Measurements from ENCODE around the gene ARHGAP33. TPM values are rescaled to one million over a fixed set of nuclear protein-coding genes. Genes with fewer than 3 reads are reported as not detected.
A peak's percentile ranks its signal among the peaks of the same experiment; 100 is the strongest.
"Not testable (repeated sequence)": the region's sequence is repeated elsewhere in the genome, so short reads cannot be mapped to it uniquely, and the experiment has no call there.

The ARHGAP33 gene
- total RNA-seq, 2 donors from 2014 or later: 16.4 to 20.5 TPM

DNA sequence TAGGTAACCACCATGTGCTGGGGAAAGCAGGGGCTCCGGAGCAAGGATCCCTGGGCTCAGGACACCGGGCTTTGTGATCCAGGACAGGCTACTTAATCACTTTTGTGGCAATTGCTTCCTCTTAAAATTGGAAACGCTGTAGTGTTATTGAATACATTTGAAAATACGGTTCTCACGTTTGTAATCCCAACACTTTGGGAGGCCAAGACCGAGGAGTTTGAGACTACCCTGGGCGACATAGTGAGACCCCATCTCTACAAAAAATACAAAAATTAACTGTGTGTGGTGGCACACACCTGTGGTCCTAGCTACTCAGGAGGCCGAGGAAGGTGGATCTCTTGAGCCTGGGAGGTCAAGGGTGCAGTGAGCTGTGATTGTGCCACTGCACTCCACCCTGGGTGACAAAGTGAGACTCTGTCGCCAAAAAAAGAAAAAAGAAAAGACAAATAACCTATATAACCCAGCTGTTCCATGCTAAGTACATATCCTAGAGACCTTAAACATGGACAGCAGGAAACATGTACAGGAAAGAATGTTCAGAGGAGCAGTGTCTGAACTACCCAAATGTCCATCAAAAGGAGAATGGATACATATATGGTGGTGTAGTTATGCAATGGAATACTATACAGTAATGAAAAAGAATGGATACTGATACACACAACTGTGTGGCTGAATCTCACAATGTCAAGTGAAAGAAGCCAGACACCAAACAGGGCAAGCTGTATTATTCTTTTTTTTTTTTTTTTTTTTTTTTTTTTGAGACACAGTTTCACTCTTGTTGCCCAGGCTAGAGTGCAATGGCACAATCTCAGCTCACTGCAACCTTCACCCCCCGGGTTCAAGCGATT lies 37.9 kb downstream of the ARHGAP33 start:
- H3K9me3 ChIP-seq (ENCODE audit: control insufficient read depth, low read length, poor library complexity, severe bottlenecking): no peaks in the 10 kb centered on the region
- no peak for ATAC-seq
- no peak for DNase-seq
- Mint-ChIP-seq H3K4me3 (no peak overlapping the region), H3K36me3 (ENCODE audit: low read depth) (peaks cover under 1% of the 10 kb centered on the region), H3K4me1 (peaks cover 2% of the 10 kb centered on the region), H3K27ac (no peak overlapping the region), H3K27me3 (peaks cover 43% of the 10 kb centered on the region)

DNA sequence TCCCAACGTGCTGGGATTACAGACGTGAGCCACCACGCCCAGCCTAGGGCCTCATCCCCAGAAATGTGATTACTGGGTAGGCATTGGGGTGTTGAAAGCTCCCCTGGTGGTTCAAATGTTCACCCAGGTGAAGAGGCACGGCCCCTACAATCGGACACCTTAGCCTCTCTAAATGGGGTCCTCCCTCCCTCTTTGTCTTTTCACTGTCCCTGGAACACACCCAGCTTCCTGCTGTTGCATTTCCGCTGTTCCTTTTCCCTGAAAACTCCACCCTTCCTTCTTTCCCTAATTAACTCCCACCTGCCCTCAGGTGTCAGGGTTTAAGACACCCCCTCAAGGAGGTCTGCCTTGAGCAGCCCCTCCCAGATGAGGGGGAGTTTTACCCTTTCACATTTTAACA lies 40.9 kb downstream of the ARHGAP33 start:
- Mint-ChIP-seq H3K36me3 (ENCODE audit: low read depth) (peaks cover 3% of the 10 kb centered on the region), H3K27ac (peak overlapping the region; percentile 60), H3K4me3 (peak overlapping the region; percentile 45), H3K27me3 (peaks cover 36% of the 10 kb centered on the region), H3K4me1 (peaks cover 2% of the 10 kb centered on the region)
- no peak for ATAC-seq
- no peak for DNase-seq
- H3K9me3 ChIP-seq (ENCODE audit: control insufficient read depth, low read length, poor library complexity, severe bottlenecking): no peaks in the 10 kb centered on the region

DNA sequence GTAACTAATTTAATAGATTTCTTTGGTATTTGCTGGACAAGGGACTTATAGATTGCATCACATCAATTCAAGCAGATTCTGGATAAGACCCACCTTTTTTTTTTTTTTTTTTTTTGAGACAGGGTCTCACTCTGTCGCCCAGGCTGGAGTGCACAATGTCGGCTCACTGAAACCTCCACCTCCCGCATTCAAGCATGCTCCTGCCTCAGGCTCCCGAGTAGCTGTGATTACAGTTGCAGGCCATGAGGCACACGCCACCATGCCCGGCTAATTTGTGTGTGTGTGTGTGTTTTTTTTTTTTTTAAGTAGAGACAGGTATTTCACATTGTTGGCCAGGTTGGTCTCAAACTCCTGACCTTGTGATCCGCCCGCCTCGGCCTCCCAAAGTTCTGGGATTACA lies 41.5 kb downstream of the ARHGAP33 start:
- Mint-ChIP-seq H3K36me3 (ENCODE audit: low read depth) (peaks cover 3% of the 10 kb centered on the region), H3K4me3 (no peak overlapping the region), H3K27ac (peak overlapping the region; percentile 60), H3K27me3 (peaks cover 33% of the 10 kb centered on the region), H3K4me1 (peaks cover 2% of the 10 kb centered on the region)
- no peaks in the 10 kb centered on the region for H3K9me3 ChIP-seq (ENCODE audit: control insufficient read depth, low read length, poor library complexity, severe bottlenecking)
- no peak for DNase-seq
- no peak for ATAC-seq

DNA sequence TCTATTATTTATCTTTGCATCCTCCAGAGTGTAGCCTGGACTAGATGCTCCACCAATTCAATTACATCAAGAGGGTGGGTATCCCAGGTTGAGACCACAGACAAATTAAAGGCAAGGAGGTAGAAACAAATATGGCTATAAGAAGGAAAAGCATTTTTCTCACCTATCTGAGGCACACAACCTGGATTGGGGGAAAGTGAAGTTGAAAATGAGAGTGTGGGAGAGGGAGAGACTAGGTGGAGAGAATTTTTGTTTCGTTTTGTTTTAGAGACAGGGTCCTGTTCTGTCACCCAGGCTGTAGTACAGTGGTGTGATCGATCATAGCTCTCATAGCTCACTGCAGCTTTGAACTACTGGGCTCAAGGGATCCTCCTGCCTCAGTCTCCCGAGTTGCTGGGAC lies 43.1 kb downstream of the ARHGAP33 start:
- H3K36me3 Mint-ChIP-seq (ENCODE audit: low read depth): peaks cover 3% of the 10 kb centered on the region
- H3K4me3 Mint-ChIP-seq: no peak overlapping the region
- H3K4me1 Mint-ChIP-seq: peaks cover 2% of the 10 kb centered on the region
- no peak overlapping the region for H3K27ac Mint-ChIP-seq
- peaks cover 29% of the 10 kb centered on the region for H3K27me3 Mint-ChIP-seq
- DNase-seq: no peak
- ATAC-seq: no peak
- no peaks in the 10 kb centered on the region for H3K9me3 ChIP-seq (ENCODE audit: control insufficient read depth, low read length, poor library complexity, severe bottlenecking)

DNA sequence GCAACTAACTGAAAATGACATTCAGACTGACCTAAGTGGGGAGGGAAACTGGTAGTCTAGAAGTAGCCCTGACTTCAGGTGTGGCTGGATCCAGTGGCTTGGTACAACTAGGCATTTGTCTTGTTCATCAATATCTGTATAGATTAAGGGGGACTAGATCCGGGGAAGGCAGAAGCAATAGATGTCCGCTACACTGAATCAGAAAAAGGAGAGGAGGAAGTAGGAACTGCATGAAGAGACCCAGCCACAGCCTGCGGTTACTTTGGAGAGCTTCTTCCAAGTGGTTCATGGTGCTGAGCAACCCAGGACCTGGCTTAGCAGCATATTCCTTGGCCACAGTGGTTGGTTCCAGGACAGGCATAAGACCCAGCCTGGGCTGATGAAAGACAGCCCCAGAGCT lies 47.2 kb downstream of the ARHGAP33 start:
- no peak overlapping the region for H3K4me3 Mint-ChIP-seq
- peaks cover 2% of the 10 kb centered on the region for H3K4me1 Mint-ChIP-seq
- peaks cover 33% of the 10 kb centered on the region for H3K27me3 Mint-ChIP-seq
- ATAC-seq (no peak), DNase-seq (no peak)
- peaks cover 3% of the 10 kb centered on the region for H3K36me3 Mint-ChIP-seq (ENCODE audit: low read depth)
- no peaks in the 10 kb centered on the region for H3K9me3 ChIP-seq (ENCODE audit: control insufficient read depth, low read length, poor library complexity, severe bottlenecking)
- no peak overlapping the region for H3K27ac Mint-ChIP-seq

DNA sequence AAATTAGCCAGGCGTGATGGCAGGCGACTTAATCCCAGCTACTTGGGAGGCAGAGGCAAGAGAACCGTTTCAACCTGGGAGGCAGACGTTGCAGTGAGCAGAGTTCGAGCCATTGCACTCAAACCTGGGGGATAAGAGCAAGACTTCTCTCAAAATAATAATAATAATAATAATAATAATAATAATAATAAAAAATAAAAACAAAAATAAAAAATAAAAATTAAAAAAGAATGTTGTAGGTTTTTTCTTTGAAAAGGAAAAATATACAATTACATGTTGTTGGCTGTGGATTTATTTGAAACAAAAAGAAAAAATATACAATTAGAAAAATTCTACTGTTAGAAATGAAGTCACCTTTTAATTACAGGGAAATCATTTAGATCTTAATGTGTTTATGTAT lies 48.8 kb downstream of the ARHGAP33 start:
- DNase-seq (no peak), ATAC-seq (no peak)
- Mint-ChIP-seq H3K27ac (no peak overlapping the region), H3K36me3 (ENCODE audit: low read depth) (no peaks in the 10 kb centered on the region), H3K27me3 (peaks cover 26% of the 10 kb centered on the region), H3K4me3 (no peak overlapping the region), H3K4me1 (no peaks in the 10 kb centered on the region)
- no peaks in the 10 kb centered on the region for H3K9me3 ChIP-seq (ENCODE audit: control insufficient read depth, low read length, poor library complexity, severe bottlenecking)

DNA sequence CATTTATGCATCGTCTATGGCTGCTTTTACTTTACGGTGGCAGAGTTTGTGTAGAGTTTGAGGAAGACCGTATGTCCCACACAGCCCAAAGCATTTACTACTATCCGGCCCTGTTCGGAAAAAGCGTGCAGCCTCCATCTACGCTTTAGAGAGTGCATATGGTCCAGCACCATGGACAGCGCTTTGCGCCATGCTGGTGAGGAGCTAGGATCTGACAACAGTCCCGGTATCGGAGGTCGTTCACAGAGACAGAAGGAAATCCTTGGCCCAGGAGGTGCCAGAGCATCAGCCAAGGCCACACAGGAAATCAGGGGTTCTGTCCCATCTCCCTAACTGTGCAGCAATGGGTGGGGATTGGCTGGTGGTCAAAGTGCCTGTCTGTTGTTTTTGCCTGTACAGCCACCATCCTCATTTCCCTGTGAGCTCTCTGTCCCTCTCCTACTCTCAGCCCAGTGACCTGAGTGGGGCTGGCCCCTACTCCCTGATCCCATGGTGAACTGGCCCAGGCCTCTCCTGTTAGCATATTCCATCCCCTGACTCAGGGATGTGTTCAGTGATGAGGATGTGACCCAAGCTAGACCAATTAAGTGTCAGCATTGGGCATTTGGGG lies 53.4 kb downstream of the ARHGAP33 start:
- Mint-ChIP-seq H3K27me3 (peaks cover 34% of the 10 kb centered on the region), H3K27ac (no peak overlapping the region), H3K36me3 (ENCODE audit: low read depth) (peaks cover 3% of the 10 kb centered on the region), H3K4me1 (no peaks in the 10 kb centered on the region), H3K4me3 (no peak overlapping the region)
- peak; percentile 56 for ATAC-seq
- DNase-seq: peak in 1 of 3 donors; percentile 29
- no peaks in the 10 kb centered on the region for H3K9me3 ChIP-seq (ENCODE audit: control insufficient read depth, low read length, poor library complexity, severe bottlenecking)

DNA sequence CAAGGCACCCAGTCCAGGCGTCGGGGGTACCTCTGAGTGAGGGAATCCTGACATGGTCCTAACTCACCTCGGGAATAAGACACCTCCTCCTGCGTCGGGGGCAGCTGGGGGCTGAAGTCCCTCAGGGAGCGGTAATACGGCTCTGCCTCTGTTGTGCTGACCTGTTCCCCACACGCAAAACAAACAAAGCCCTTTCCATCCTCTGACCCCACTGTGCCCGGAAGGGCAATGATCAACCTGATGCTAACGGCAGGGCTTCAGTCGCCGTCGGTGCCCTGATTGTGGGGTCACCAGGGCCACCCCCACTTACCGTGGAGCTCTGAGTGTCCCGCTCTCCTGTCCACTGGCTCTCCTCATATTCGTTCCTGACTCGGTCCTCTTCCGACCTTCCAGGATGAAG lies 55.6 kb downstream of the ARHGAP33 start:
- ATAC-seq: no peak
- no peaks in the 10 kb centered on the region for H3K9me3 ChIP-seq (ENCODE audit: control insufficient read depth, low read length, poor library complexity, severe bottlenecking)
- no peak overlapping the region for H3K4me3 Mint-ChIP-seq
- no peak for DNase-seq
- H3K36me3 Mint-ChIP-seq (ENCODE audit: low read depth): peaks cover 3% of the 10 kb centered on the region
- no peaks in the 10 kb centered on the region for H3K4me1 Mint-ChIP-seq
- H3K27me3 Mint-ChIP-seq: peaks cover 33% of the 10 kb centered on the region
- H3K27ac Mint-ChIP-seq: no peak overlapping the region

DNA sequence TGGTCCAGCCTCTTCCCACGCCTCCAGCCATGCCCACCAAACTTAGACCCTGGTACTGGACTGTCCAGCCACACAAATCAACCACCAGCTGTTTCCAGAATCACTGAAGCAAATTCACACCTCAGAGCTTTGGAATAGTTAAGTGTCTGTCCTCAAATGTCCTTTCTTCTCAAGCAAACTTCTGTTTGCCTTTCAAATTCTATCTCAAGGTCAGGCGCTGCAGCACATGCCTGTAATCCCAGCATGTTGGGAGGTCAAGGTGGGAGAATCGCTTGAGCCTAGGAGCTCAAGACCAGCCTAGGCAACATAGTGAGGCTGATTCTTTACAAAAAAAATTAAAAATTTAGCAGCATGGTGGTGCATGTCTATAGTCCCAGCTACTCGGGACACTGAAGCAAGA lies 56.7 kb downstream of the ARHGAP33 start:
- DNase-seq (no peak), ATAC-seq (no peak)
- Mint-ChIP-seq H3K27me3 (peaks cover 34% of the 10 kb centered on the region), H3K27ac (no peak overlapping the region), H3K4me3 (no peak overlapping the region), H3K4me1 (no peaks in the 10 kb centered on the region), H3K36me3 (ENCODE audit: low read depth) (peaks cover 3% of the 10 kb centered on the region)
- no peaks in the 10 kb centered on the region for H3K9me3 ChIP-seq (ENCODE audit: control insufficient read depth, low read length, poor library complexity, severe bottlenecking)

DNA sequence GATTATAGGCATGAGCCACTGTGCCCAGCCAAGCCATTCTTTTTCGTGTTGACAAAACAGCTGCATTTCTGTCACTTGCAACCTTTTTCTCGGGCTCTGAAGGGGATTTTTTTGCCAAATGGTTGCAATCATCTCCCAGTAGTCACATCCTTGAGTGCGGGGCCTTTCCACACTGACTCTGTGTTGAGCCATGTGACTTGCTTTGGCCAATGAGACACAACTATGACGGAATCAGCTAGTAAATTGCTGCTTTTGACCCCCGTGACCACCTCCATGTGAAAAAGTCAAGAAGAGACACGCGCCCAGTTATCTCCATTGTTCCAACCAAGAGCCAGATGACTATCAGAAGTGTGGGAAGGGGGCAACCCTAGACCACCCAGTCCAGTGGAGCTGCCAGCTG lies 58.6 kb downstream of the ARHGAP33 start:
- Mint-ChIP-seq H3K4me3 (no peak overlapping the region), H3K36me3 (ENCODE audit: low read depth) (peaks cover 3% of the 10 kb centered on the region), H3K27me3 (peaks cover 34% of the 10 kb centered on the region), H3K4me1 (no peaks in the 10 kb centered on the region), H3K27ac (no peak overlapping the region)
- H3K9me3 ChIP-seq (ENCODE audit: control insufficient read depth, low read length, poor library complexity, severe bottlenecking): no peaks in the 10 kb centered on the region
- ATAC-seq (no peak), DNase-seq (no peak)

DNA sequence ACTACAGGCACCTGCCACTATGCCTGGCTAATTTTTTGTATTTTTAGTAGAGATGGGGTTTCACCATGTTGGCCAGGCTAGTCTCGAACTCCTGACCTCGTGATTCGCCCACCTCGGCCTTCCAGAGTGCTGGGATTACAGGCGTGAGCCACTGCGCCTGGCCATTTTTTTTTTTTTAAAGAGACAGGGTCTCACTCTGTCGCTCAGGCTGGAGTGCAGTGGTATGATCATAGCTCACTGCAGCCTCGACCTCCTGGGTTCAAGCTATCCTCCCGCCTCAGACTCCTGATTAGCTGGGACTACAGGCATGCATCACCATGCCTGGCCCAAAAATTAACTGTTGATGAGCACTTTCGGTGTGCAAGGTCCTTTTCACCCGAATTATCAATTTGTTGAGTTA lies 60.7 kb downstream of the ARHGAP33 start:
- not testable (repeated sequence) for H3K4me1 Mint-ChIP-seq

More for the DNA sequence above, 60.7 kb downstream of the ARHGAP33 start:
- not testable (repeated sequence) for H3K36me3 Mint-ChIP-seq (ENCODE audit: low read depth); ATAC-seq; H3K9me3 ChIP-seq (ENCODE audit: control insufficient read depth, low read length, poor library complexity, severe bottlenecking); H3K27ac Mint-ChIP-seq; DNase-seq; H3K4me3 Mint-ChIP-seq
- peaks cover 27% of the 10 kb centered on the region for H3K27me3 Mint-ChIP-seq
